ENCODE results near the gene CENPF.
"Not testable (repeated sequence)": the region's sequence is repeated elsewhere in the genome, so short reads cannot be mapped to it uniquely, and the experiment has no call there.

CENPF gene

DNA sequence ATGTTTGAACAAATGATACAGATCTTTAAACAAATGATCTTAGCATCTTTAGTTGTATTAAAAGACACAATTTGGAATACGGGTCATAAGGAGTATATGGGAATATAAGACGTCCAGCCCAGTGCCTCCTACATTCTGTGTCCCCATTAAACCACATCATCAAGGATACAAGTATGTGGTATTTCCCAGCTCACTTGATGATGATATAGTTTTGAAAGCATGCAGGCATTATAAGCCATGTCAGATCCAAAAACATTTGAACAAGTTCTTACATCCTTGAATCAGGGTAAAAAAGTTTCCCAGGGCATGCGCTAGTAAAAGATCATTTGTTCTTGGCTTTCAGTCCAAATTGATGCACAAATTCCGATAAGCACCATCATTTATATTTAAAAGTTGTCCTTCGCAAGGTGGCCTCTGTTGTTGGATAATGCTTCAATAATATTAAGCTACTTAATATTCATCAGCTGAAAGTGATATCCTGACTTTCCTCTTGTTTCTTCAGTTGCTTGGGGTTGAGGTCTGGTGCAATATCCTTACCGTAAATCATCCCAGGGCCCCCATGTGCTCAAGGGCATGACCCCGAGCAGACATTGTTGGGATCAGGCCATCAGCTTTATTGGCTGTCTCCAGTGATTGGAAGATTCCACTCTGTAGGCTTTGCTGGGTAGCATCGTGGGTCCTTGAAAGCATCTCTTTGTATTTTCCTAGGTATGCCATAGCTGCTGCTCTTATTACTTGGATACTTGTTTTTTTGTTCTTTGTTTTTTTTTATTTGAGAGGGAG is 61.8 kb downstream of the CENPF start:
- no peak for DNase-seq

DNA sequence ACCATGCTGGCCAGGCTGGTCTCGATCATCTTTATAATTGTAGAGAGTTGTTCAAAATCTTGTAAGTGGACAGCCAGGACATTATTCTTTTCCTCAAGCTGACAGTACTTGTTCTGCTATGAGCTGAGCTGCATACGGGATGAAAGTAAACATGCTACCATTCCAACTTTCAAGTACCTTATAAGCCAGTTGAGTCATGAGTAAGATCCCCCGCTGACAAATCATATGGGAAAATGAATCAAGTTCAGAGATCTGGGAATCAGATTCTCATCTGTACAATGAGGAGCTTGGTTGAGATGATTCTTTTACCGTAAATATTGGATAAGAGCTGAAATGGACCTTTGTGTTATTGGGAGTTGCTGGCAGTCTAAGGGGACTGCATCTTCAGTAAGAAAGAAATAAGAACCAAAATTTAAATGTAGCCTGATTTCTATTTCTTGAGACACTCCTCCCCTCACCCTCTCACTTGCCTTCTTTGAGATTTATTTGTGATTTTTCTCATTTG is 62.7 kb downstream of the CENPF start:
- DNase-seq: no peak

DNA sequence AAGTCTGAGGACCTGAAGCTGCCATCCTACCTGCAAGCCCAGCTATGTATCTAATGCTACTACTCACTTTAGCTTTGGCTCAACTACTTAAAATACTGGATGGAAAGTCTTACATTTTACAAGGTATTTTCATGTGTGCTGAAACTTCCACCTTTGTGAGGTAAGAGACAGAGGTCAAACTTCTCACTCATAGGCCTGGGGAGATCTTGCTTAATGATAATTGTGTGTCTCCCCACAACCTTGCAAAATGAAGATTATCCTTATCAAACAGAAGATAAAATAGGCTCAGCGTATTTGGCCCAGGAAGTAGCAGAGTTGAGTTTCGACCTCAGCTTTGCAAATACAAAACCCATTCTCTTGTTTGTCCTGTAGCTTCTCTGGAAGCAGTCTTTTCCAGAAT is 63.7 kb downstream of the CENPF start:
- no peak for DNase-seq

DNA sequence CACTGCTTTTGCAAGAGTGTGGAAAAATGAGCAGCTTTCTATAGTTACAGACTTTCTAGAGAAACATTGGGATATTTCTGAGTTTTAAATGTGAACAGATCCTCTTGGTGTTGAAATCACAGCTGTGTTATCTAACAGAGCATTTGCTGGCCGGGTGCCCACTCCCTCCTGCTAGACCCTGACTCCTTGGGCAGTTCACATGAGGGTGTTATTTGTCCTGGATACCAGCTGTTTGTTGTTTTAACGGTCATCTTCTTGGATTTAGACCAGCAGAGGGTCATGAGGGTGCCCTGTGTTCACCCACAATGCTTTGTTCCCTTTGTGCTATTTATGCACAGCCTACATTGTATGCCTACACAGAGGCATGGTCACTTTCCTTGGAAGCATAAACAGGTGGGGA is 67.1 kb downstream of the CENPF start:
- DNase-seq: no peak

DNA sequence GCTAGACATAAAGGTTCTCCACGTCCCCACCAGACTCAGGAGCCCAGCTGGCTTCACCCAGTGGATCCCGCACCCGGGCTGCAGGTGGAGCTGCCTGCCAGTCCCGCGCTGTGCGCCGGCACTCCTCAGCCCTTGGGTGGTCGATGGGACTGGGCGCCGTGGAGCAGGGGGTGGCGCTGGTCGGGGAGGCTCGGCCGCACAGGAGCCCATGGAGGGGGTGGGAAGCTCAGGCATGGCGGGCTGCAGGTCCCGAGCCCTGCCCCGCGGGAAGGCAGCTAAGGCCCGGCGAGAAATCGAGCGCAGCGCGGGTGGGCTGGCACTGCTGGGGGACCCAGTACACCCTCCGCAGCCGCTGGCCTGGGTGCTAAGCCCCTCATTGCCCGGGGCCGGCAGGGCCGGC is 70.0 kb downstream of the CENPF start:
- DNase-seq: not testable (repeated sequence)

DNA sequence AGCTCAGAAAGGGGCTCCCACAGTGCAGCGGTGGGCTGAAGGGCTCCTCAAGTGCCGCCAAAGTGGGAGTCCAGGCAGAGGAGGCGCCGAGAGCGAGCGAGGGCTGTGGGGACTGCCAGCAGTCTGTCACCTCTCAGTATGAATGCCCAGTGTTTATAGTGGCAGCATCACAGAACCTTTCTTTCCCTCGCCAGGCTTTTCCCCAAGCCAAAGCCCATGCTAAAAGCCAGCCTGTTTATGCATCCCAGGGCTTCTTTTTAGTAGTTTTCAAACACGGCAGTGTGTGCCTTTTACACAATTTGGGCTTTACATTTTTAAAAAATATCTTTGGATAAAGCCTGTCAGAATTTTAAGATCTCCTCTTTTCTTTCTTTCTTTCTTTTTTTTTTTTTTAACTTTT is 70.6 kb downstream of the CENPF start:
- DNase-seq: no peak

DNA sequence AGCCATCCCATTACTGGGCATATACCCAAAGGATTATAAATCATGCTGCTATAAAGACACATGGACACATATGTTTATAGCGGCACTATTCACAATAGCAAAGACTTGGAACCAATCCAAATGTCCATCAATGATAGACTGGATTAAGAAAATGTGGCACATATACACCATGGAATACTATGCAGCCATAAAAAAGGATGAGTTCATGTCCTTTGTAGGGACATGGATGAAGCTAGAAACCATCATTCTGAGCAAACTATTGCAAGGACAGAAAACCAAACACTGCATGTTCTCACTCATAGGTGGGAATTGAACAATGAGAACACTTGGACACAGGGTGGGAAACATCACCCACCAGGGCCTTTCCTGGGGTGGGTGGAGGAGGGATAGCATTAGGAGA is 72.5 kb downstream of the CENPF start:
- DNase-seq: not testable (repeated sequence)

DNA sequence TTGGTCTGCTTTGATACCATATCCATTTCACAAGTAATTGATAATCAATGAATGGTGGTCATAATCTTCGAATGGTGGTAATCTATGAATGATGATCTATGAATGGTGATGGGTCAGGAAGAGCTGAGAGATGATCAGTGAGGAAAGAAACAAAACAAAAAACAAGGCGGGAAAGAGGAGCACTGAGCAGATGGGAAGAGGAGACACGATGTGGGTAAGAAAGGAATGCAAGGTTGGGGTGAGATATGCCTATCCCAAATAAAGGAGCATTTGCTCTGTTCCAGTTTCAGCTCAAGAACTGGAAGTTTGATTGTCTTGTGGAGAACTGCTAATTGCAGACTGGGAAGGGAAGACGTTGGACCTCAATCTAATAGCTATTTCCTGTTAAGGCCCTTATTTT is 73.8 kb downstream of the CENPF start:
- no peak for DNase-seq

DNA sequence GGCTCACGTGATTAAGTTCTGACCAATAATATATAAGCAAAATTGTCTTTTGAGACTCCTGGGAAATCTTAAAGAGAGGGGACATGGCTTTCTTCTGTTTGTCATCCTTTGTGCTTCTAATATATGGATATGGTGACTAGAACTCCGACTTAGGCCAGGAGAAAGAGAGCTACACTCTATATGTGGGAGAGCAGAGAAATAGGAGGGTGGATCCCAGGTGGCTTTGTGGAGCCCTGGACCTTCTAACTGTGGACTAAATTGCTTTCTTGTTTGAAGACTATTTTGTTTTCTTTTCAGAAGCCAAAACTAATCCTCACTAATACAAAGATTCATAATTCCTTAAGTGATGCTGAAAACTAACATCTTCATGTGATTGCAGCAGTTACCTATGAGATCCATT is 75.0 kb downstream of the CENPF start:
- DNase-seq: no peak

DNA sequence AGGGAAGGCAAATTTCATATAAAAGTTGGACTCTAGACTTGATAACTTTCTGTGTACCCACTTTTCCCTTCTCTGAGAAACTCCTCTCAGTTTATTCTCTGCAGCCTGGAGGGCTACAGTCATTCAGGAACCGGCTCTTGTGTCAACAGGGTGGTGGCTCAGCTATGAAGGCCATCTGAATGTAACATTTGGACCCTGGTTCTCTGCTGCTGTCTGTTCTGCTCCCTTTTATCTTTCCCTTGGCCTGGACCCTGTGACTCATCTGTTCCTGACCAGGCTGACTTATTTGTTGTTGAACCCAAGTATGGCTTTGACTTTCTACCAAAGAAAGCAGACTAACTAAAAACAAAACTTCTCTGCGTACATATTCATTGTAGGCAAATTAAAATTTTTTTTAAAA is 75.4 kb downstream of the CENPF start:
- DNase-seq: no peak

DNA sequence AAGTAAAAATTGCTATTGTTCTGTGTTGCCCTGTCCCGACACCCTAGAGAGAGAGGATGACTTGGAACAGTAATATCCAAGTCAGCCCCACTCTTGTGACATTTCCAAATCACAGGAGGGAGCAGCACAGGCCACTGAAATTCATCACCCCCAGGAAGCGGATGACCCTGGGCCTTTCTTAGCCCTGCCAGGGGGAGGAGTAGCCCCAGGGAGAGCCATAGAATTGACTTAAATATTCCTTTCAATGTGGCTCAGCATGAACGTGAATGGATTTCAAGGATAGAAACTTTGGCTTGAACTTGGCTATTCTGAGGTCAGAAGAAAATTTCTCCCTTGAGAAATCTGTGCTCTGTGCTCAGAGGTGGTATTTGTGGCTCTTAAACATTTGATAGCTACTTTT is 80.6 kb downstream of the CENPF start:
- DNase-seq: no peak

DNA sequence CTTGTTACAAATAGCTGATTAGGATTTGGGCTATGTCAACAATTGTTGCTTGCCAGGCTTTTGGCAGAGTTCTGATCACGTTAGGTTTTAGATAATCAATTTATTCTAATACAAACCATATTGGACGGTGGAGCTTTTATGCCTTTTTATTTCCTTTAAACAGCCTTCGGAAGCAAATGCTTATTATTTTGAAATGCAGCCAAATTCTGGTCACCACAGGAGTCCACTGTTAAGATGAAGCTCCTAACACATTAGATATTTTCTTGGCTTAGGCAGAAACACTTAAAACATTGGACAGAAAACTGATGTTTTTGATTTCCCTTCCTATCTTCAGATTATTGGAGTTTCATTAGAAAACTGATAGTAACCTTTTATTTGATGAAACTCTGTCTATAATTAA is 82.9 kb downstream of the CENPF start:
- DNase-seq: no peak

DNA sequence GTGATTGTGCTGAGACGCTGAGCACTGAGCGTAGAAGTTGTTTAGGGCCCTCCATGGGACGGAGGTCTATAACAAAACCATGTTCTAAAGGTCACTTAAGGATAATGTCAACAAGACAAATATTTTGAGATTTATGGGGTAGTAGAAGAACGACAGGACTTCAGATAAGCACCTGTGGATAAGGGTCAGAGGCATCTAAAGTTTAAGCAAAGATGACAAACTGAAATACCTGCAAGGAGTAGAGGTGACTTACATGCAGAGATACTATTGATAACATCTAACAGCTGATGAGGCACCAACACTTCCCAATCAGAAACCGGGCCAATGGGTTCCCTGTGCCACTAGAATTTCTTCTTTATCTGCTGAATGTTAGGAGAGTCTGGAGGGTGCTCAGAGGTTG is 83.5 kb downstream of the CENPF start:
- no peak for DNase-seq

DNA sequence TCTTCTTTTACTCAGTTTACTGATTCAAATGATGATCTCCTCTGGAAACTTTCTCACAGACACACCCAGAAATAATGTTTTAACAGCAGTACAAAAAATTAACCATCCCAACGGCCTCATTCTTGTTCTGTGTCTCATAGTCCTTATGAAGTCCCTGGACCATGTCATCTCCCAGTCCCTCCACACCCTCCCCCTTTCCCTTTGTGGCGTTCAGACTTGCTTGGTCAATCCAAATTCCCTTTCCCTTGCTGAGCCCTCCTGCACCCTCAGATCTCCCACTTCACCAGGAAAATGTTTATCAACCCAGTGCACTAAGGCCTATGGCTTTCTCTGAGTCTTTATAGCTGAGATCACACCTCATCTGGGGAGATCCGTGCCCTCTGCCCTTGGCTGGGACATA is 85.9 kb downstream of the CENPF start:
- DNase-seq: no peak

DNA sequence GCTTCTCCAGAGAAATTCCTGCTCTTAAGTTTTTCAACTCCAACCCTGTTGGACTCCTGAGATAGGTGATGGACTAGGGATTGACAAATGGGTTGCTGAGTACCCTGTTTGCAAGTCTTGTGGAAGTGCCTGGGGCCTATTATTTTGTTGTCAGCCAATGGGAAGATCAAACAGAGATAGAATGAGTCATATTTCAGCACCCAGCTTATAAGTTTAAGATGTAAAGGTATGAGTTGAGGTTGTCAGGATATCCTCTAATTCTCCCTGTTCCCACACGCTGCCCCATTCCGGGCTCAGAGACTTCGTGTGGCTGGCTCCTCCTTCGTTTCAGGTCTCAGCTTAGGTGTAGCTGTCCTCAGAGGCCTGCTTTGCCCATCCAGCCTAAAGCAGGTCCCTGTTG is 91.8 kb downstream of the CENPF start:
- DNase-seq: no peak

DNA sequence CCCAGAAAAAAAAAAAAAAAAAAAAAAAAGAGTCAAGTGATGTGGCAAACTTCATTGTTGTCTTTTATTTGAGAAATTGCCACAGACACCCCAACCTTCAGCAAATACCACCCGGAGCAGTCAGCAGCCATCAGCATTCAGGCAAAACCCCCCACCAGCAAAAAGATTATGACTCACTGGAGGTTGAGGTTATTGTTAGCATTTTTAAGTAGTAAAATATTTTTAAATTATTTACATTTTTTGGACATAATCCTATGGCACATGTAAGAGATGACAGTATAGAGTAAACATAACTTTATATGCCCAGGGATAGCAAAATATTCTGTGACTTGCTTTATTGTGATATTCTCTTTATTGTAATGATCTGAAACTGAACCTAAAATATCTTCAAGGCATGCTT is 95.6 kb downstream of the CENPF start:
- no peak for DNase-seq

DNA sequence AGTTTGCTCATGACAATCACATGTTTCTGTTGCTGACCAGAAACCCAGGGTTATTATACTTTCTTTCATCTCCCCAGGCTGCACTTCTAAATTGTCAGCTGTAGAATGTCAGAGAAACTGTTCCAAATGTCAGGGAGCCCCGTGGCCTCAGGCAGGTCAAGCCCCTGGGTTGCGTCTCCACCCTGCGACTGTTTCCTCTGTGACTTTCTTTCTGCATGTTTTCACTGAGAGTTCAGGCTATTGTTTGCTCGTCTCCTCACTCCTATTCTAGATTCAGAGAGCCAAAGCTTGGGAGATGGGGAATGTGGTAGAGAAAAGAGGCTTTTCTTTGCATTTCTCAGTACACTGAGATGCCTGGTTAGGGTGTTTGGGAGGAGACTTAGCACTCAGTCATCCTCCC is 97.4 kb downstream of the CENPF start:
- DNase-seq: no peak

DNA sequence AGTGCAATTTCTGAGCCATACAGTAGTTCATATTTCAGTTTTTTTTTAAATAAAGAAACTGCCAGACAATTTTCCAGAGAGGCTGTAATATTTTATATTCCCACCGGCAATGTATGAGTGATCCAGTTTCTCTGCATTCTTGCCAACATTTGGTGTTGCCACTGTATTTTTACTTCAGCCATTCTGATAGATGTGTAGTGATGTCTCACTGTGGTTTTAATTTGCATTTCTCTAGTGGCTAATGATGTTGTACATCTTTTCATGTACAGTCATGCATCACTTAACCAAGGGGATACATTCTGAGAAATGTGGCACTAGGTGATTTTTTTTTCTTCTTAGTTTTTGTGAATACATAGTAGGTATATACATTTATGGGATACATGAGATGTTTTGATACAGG is 99.6 kb downstream of the CENPF start:
- DNase-seq: no peak

DNA sequence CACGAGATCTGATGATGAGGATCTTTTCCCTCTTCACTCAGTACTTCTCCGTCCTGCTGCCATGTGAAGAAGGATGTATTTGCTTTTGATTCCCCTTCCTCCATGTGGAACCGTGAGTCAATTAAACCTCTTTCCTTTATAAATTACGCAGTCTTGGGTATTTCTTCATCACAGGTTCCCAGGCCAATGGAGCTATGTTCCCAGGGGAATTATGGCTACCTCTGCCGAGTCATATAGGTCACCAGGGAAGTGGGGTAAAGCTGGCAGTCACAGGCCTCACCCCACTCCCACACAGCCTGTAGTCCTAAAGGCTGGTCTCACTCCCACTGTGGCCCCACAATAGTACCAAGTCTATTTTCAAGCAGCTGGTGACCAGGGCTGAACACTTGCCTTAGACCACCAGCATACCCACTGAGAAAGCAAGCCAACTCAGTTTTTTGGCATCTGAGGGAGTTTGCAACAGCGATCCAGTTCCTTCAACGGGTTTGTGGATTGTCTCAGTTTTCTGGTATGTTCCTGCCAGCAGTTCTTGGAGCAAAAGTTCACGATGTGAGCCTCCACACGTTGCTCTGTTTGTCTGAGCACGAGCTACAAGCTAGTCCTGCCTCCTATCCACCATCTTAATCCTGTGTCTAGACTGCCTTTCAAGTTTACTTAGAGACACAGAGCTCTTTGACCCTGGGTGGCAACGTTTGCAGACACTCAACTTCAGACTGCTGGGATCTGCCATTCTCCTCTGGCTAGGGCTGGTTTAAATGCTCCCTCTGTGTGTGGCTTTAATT is 104.5 kb downstream of the CENPF start:
- DNase-seq: no peak

DNA sequence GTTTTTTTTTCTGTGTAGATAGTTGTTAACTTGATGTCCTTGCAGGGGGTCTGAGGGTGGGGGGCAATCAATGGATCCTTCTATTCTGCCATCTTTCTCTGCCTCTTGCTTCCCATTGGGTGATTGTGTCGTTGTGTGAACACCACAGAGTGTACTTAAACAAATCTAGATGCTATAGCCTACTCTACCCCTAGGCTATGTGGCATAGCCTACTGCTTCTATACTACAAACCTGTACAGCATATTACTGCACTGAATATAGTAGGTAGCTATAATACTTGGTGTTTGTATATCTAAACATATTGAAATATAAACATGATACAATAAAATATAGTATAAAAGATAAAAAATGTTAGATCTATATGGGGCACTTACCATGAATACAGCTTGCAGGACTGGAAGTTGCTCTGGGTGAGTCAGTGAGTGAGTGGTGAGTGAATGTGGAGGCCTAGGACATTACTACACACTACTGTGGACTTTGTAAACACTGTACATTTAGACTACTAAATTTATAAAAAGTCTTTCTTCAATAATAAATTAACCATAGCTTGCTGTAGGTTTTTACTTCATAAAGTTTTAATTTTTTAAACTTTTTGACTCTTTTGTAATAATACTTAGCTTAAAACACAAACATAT is 105.4 kb downstream of the CENPF start:
- DNase-seq: no peak

DNA sequence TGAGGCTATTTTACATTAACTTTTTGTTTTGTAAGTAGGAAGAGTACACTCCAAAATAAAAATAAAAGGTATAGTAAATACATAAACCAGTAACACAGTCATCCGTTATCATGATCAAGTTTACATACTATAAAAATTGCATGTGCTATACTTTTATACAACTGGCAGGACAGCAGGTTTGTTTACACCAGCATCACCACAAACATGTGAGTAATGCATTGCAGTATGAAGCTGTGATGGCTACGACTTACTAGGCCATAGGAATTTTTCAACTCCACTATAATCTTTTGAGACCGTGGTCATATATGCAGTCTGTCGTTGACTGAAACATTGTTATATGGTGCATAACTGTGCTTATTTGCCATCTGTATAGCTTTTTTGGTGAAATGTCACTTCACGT is 106.2 kb downstream of the CENPF start:
- no peak for DNase-seq

DNA sequence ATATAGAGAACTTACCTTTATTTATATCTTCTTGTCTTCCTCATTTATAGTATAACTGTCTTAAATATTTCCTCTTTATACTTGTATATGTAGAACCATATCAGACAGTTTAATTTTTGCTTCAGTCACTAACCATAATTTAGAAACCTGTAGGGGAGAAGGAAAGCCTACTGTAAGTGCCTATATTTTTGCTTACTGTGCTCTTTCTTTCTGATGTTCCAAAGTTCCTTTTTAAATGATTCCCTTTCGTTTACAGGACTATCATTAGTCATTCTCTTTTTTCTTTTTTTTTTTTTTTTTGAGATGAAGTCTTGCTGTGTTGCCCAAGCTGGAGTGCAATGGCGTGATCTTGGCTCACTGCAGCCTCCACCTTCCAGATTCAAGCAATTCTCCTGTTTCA is 109.7 kb downstream of the CENPF start:
- DNase-seq: no peak

All from GOT3 (cell line).